ENCODE results near the gene NDUFA8. TPM values are rescaled to one million over a fixed set of nuclear protein-coding genes. Genes with fewer than 3 reads are reported as not detected.
A peak's percentile ranks its signal among the peaks of the same experiment; 100 is the strongest.

NDUFA8 gene
- total and polyA plus RNA-seq, 5 donors from 2014 or later: 10.7 to 97.9 (median 93.9) TPM

DNA sequence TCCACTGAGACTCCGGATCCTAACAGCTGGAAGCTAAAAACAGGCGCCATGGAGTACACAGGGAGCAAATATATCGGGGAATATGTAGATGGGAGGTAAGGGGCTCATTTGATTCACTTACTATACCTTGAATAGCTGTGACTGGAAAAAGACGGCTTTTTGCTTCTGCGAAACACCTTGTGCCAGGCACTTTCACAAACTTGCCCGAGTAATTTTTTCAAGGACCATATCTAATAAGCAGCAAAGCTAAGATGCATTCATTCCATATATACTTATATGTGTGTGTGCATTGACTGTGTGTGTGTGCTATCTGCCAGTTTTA is 307 bp upstream of the NDUFA8 start:
- Histone ChIP-seq H3K4me3 (ENCODE audit: low read depth, low read length) (peak overlapping the region; percentile 97), H3K9me3 (ENCODE audit: control insufficient read depth in 2 of 2, low read length in 2 of 2) (peaks cover 8 to 11% of the 10 kb centered on the region in 2 experiments), H3K27me3 (ENCODE audit: control insufficient read depth, insufficient read depth, low read length) (peaks cover 28% of the 10 kb centered on the region), H3K4me1 (ENCODE audit: control insufficient read depth, insufficient read depth, low read length, poor library complexity, severe bottlenecking) (peaks cover 18% of the 10 kb centered on the region), H3K27ac (ENCODE audit: insufficient read depth, low read length, poor library complexity, severe bottlenecking) (no peak overlapping the region), H3K36me3 (ENCODE audit: control insufficient read depth, insufficient read depth, low read length) (no peaks in the 10 kb centered on the region)
- Mint-ChIP-seq H3K4me3 (peak overlapping the region; percentile 89 to 99 (median 98)), H3K36me3 (peaks cover 11% of the 10 kb centered on the region), H3K27ac (peak overlapping the region; percentile 96 to 98 (median 98)), H3K9me3 (peaks cover 0 to 9% (median 2%) of the 10 kb centered on the region in 7 donors), H3K4me1 (peaks cover 14 to 40% (median 39%) of the 10 kb centered on the region in 4 donors), H3K27me3 (peaks cover 24% of the 10 kb centered on the region)
- DNase-seq: no peak
- ATAC-seq (ENCODE audit: low read depth in 2 of 2): no peak

DNA sequence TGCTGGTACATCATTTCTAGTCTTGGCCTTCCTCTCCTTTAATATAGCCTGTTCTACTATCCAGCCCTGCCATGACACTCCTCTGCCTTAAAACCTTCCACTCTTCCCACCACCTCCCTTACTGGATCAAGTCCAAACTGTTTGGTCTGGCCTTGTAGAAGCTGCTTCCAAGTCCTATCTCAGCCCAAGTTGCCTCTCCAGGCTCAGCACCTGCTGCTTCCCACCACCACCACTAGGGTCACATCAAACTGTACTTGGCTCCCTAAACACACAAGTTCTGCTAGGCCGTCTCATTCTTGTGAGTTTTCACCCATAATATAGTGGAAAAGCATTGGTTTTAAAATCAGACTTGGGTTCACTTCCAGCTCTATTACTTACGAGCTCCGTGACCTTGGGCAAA is 1.4 kb downstream of the NDUFA8 start:
- Mint-ChIP-seq H3K36me3 (peaks cover 11% of the 10 kb centered on the region), H3K27ac (no peak overlapping the region), H3K9me3 (peaks cover 0 to 9% (median 2%) of the 10 kb centered on the region in 7 donors), H3K4me1 (peaks cover 29 to 52% (median 50%) of the 10 kb centered on the region in 4 donors), H3K27me3 (peaks cover 13% of the 10 kb centered on the region), H3K4me3 (peak overlapping the region; percentile 29 to 89 (median 59))
- DNase-seq (peak in 2 of 3 donors; percentile 12 to 67), ATAC-seq (ENCODE audit: low read depth in 2 of 2) (no peak)
- Histone ChIP-seq H3K27ac (ENCODE audit: insufficient read depth, low read length, poor library complexity, severe bottlenecking) (no peak overlapping the region), H3K36me3 (ENCODE audit: control insufficient read depth, insufficient read depth, low read length) (no peaks in the 10 kb centered on the region), H3K4me3 (ENCODE audit: low read depth, low read length) (peak overlapping the region; percentile 47), H3K4me1 (ENCODE audit: control insufficient read depth, insufficient read depth, low read length, poor library complexity, severe bottlenecking) (peaks cover 18% of the 10 kb centered on the region), H3K27me3 (ENCODE audit: control insufficient read depth, insufficient read depth, low read length) (peaks cover 20% of the 10 kb centered on the region), H3K9me3 (ENCODE audit: control insufficient read depth in 2 of 2, low read length in 2 of 2) (peaks cover 8 to 11% of the 10 kb centered on the region in 2 experiments)

DNA sequence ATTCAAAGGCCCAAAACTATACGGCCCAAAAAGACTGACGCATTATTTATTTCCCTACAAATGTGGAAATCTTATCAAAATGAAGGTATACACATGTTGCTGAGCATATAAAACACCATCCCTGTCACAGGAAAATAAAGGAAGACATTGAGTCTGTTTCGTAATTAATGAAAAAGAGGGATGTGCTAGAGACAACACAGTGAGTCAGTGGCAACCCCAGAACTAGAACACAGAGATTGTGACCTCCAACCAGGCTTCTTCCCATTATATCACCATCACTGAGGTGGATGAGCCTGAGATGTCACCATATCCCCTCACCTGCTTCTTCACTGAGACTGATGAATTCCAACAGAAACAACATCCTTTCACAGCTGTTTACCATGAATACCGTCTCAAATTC is 3.8 kb downstream of the NDUFA8 start:
- peaks cover 2% of the 10 kb centered on the region for H3K27me3 ChIP-seq (ENCODE audit: control insufficient read depth, insufficient read depth, low read length)
- DNase-seq (no peak), ATAC-seq (ENCODE audit: low read depth in 2 of 2) (no peak)
- H3K9me3 ChIP-seq (ENCODE audit: control insufficient read depth in 2 of 2, low read length in 2 of 2): no peaks in the 10 kb centered on the region
- no peak overlapping the region for H3K4me3 Mint-ChIP-seq
- peaks cover 39 to 58% (median 54%) of the 10 kb centered on the region in 4 donors for H3K4me1 Mint-ChIP-seq
- H3K27me3 Mint-ChIP-seq: peaks cover 7% of the 10 kb centered on the region
- H3K36me3 Mint-ChIP-seq: peaks cover 18% of the 10 kb centered on the region
- no peak overlapping the region for H3K4me3 ChIP-seq (ENCODE audit: low read depth, low read length)
- peaks cover 0 to 2% (median 0%) of the 10 kb centered on the region in 7 donors for H3K9me3 Mint-ChIP-seq
- peaks cover 14% of the 10 kb centered on the region for H3K36me3 ChIP-seq (ENCODE audit: control insufficient read depth, insufficient read depth, low read length)
- no peak overlapping the region for H3K27ac ChIP-seq (ENCODE audit: insufficient read depth, low read length, poor library complexity, severe bottlenecking)
- peaks cover 18% of the 10 kb centered on the region for H3K4me1 ChIP-seq (ENCODE audit: control insufficient read depth, insufficient read depth, low read length, poor library complexity, severe bottlenecking)
- peak overlapping the region in 1 of 3 donors; percentile 51 for H3K27ac Mint-ChIP-seq

DNA sequence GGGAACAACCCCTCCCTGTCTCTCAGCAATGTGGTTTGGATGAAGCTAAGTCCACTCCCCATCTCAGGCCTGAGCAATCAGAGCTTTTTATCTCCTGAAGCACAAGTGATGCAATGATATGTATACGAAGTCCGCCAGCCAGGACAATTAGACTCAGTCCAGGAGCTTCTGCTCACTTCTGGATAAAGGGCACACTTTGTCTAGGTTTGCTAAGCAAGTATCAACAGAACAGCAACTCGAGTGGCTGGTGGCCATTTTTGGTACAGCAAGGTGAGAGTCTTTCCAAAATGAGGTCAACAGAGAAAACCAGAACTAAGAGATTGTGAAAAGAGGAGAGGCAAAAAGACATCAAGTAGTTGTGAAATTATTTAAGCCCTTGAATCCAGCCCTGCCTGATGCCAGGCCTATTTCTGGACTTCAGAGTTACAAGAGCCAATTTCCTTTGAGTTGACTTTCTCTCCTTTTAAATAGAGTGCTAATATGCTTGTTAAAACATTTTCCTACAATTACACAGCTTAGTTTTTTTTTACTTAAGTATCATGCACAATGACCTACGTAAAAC is 8.2 kb downstream of the NDUFA8 start:
- Histone ChIP-seq H3K4me3 (ENCODE audit: low read depth, low read length) (no peak overlapping the region), H3K4me1 (ENCODE audit: control insufficient read depth, insufficient read depth, low read length, poor library complexity, severe bottlenecking) (no peaks in the 10 kb centered on the region), H3K36me3 (ENCODE audit: control insufficient read depth, insufficient read depth, low read length) (peaks cover 31% of the 10 kb centered on the region), H3K9me3 (ENCODE audit: control insufficient read depth in 2 of 2, low read length in 2 of 2) (no peaks in the 10 kb centered on the region), H3K27ac (ENCODE audit: insufficient read depth, low read length, poor library complexity, severe bottlenecking) (no peak overlapping the region), H3K27me3 (ENCODE audit: control insufficient read depth, insufficient read depth, low read length) (no peaks in the 10 kb centered on the region)
- H3K27ac Mint-ChIP-seq: no peak overlapping the region
- ATAC-seq (ENCODE audit: low read depth in 2 of 2) (no peak), DNase-seq (no peak)
- H3K4me3 Mint-ChIP-seq: no peak overlapping the region
- H3K36me3 Mint-ChIP-seq: peaks cover 22% of the 10 kb centered on the region
- no peaks in the 10 kb centered on the region for H3K27me3 Mint-ChIP-seq
- peaks cover 21 to 29% (median 27%) of the 10 kb centered on the region in 4 donors for H3K4me1 Mint-ChIP-seq
- H3K9me3 Mint-ChIP-seq: no peaks in the 10 kb centered on the region

DNA sequence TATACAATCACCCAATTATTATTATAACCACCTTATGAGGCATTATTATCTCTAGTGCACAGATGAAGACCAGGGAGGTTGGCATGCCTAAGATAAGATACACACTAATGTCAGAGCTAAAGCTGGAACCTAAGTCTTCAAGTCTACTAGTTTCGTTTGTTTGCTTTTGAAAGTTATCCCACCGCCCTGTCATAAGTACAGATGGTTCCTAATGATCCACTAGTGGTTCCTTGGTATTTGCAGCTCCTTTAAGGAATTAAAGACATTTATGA is 14.1 kb downstream of the NDUFA8 start:
- no peaks in the 10 kb centered on the region for H3K9me3 ChIP-seq (ENCODE audit: control insufficient read depth in 2 of 2, low read length in 2 of 2)
- no peak overlapping the region for H3K4me3 ChIP-seq (ENCODE audit: low read depth, low read length)
- H3K27me3 ChIP-seq (ENCODE audit: control insufficient read depth, insufficient read depth, low read length): no peaks in the 10 kb centered on the region
- no peak overlapping the region for H3K4me3 Mint-ChIP-seq
- no peak for DNase-seq
- H3K36me3 ChIP-seq (ENCODE audit: control insufficient read depth, insufficient read depth, low read length): peaks cover 51% of the 10 kb centered on the region
- no peak for ATAC-seq (ENCODE audit: low read depth in 2 of 2)
- no peak overlapping the region for H3K27ac ChIP-seq (ENCODE audit: insufficient read depth, low read length, poor library complexity, severe bottlenecking)
- H3K27me3 Mint-ChIP-seq: no peaks in the 10 kb centered on the region
- H3K4me1 Mint-ChIP-seq: peaks cover 0 to 5% (median 2%) of the 10 kb centered on the region in 4 donors
- no peak overlapping the region for H3K27ac Mint-ChIP-seq
- peaks cover 50% of the 10 kb centered on the region for H3K36me3 Mint-ChIP-seq
- H3K4me1 ChIP-seq (ENCODE audit: control insufficient read depth, insufficient read depth, low read length, poor library complexity, severe bottlenecking): no peaks in the 10 kb centered on the region
- H3K9me3 Mint-ChIP-seq: no peaks in the 10 kb centered on the region

DNA sequence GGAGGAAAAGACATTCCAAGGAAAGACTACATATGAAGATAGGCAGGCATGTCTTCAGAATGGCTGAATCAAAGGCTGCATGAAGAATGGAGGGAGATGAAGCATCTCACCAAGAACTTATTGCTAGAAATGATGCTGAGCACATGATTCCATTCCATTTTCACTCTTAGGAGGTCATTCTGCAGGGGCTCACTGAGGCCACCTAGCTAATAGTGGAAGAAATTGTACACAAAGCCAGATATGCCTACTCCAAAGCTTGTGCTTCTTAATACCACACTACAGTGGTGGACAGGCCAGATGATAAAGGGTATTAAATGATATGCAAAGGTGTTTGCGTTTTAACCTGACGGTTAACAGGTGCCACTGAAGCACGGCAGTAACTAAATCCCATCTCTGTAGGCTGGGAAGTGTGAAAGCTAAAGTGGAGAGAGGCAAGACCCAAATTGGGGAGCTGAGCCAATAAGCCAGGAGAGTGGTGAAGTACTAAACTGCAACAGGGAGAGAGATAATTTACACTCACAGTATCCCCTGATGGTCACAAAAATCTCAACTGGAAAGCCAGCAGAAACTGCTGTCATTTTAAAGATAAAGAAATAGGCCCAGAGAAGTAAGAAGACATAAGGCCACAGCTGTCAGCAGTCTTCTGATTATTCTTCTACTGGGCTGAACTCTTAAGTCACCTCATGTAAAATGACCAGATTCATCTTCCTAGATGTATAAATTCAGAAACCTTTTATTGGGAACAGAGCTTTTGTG is 14.6 kb downstream of the NDUFA8 start:
- peaks cover 51% of the 10 kb centered on the region for H3K36me3 ChIP-seq (ENCODE audit: control insufficient read depth, insufficient read depth, low read length)
- Mint-ChIP-seq H3K36me3 (peaks cover 50% of the 10 kb centered on the region), H3K9me3 (no peaks in the 10 kb centered on the region), H3K27ac (peak overlapping the region in 1 of 3 donors; percentile 30), H3K4me3 (no peak overlapping the region), H3K27me3 (no peaks in the 10 kb centered on the region), H3K4me1 (peaks cover 0 to 5% (median 2%) of the 10 kb centered on the region in 4 donors)
- no peak overlapping the region for H3K4me3 ChIP-seq (ENCODE audit: low read depth, low read length)
- H3K9me3 ChIP-seq (ENCODE audit: control insufficient read depth in 2 of 2, low read length in 2 of 2): no peaks in the 10 kb centered on the region
- no peaks in the 10 kb centered on the region for H3K27me3 ChIP-seq (ENCODE audit: control insufficient read depth, insufficient read depth, low read length)
- peak in 1 of 3 donors; percentile 16 for DNase-seq
- H3K4me1 ChIP-seq (ENCODE audit: control insufficient read depth, insufficient read depth, low read length, poor library complexity, severe bottlenecking): no peaks in the 10 kb centered on the region
- no peak for ATAC-seq (ENCODE audit: low read depth in 2 of 2)
- H3K27ac ChIP-seq (ENCODE audit: insufficient read depth, low read length, poor library complexity, severe bottlenecking): no peak overlapping the region

DNA sequence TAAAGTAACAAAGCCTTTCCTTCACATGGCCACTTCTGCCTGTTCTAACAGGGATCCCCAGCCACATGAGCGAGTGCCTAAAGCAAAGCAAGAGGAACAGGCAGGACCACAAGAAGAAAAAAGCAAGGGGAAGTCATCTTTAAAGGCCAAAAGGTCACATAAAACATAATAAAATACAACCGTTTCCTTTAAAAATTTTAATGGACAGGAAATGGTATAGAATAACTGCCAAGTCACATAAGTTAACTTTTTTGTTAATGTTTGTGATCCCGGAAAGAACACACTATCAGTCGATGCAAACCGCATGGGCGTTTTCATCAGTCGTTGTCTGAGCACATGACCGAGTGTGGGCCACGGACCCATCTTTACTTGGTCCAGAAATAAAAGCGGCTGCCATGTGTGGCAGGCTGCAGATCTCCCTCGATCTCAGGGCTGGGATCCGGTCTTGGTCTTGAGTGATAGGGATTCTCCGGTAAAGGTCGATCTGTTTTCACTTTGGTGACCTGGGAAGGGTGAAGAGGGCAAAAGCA is 15.6 kb downstream of the NDUFA8 start:
- DNase-seq (no peak), ATAC-seq (ENCODE audit: low read depth in 2 of 2) (no peak)
- Histone ChIP-seq H3K4me1 (ENCODE audit: control insufficient read depth, insufficient read depth, low read length, poor library complexity, severe bottlenecking) (no peaks in the 10 kb centered on the region), H3K4me3 (ENCODE audit: low read depth, low read length) (no peak overlapping the region), H3K27ac (ENCODE audit: insufficient read depth, low read length, poor library complexity, severe bottlenecking) (no peak overlapping the region), H3K27me3 (ENCODE audit: control insufficient read depth, insufficient read depth, low read length) (no peaks in the 10 kb centered on the region), H3K36me3 (ENCODE audit: control insufficient read depth, insufficient read depth, low read length) (peaks cover 48% of the 10 kb centered on the region), H3K9me3 (ENCODE audit: control insufficient read depth in 2 of 2, low read length in 2 of 2) (no peaks in the 10 kb centered on the region)
- Mint-ChIP-seq H3K9me3 (no peaks in the 10 kb centered on the region), H3K36me3 (peaks cover 47% of the 10 kb centered on the region), H3K27ac (peak overlapping the region in 1 of 3 donors; percentile 30), H3K4me1 (peaks cover 0 to 5% (median 2%) of the 10 kb centered on the region in 4 donors), H3K4me3 (no peak overlapping the region), H3K27me3 (no peaks in the 10 kb centered on the region)

Data from CD4-positive, CD25-positive, alpha-beta regulatory T cell (primary cell).